Fibroblast of lung (primary cell): ENCODE measurements around the gene SLC25A33.

Source experiments
- CTCF ChIP-seq, 2 donors: IDR thresholded peaks in 1 of 2; conservative IDR thresholded peaks in 1 of 2; 1 replicate in 1 of 2; 2 replicates in 1 of 2; pipeline ENCODE4 v1.5.1; 2011 to 2012; ENCODE audit warnings: low read length in 2 of 2, control low read depth in 1 of 2, inconsistent platforms in 1 of 2, low read depth in 1 of 2, mild to moderate bottlenecking in 1 of 2
- EZH2 ChIP-seq: IDR thresholded peaks from 2 replicates; pipeline ENCODE4 v1.5.1; 2012; ENCODE audit warnings: low read length, control low read depth, mild to moderate bottlenecking; ENCODE audit errors: missing control alignments

- TF ChIP-seq CTCF (conservative IDR thresholded peaks at IDR 0.05 in 1 of 2, IDR thresholded peaks at IDR 0.05 in 1 of 2; ENCODE audit: low read depth in 1 of 2, low read length in 2 of 2) = no peak
- TF ChIP-seq EZH2 = no peak
Observed at GRCh38 chr1:9558946-9559545, 19.8 kb downstream of the SLC25A33 start.
